NB4 (cell line): ENCODE measurements around the gene SCRN1.

Experiments
- MYC ChIP-seq: IDR thresholded peaks from 2 replicates; pipeline ENCODE4 v1.6.1; 2011; ENCODE audit warnings: low read depth, low read length
- POLR2A ChIP-seq: IDR thresholded peaks from 2 replicates; pipeline ENCODE4 v1.6.1; 2011; ENCODE audit warnings: mild to moderate bottlenecking; ENCODE audit not compliant: insufficient read length; ENCODE audit errors: extremely low read depth
- TF ChIP-seq, protein P1 (sequence below): IDR thresholded peaks from one replicate; pipeline ENCODE4 v1.5.1; 2012; ENCODE audit warnings: low read depth, low read length

DNA sequence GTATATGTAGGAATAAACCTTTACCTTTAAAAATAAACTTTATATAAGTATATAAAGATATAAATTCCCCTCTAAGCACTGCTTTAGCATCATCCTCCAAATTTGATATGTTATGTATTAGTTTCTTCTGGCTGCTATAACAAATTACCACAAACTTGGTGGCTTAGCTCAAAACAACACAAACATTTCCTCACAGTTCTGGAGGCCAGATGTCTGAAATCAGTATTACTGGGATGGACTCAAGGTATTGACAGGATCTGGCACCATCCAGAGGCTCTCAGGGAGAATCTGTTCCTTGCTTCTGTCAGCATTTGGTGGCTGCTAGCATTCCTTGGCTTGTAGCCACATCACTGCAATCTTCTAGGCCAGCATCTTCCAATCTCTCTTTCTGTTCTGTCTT lies 6.7 kb upstream of the SCRN1 start:
- TF ChIP-seq, protein P1, sequence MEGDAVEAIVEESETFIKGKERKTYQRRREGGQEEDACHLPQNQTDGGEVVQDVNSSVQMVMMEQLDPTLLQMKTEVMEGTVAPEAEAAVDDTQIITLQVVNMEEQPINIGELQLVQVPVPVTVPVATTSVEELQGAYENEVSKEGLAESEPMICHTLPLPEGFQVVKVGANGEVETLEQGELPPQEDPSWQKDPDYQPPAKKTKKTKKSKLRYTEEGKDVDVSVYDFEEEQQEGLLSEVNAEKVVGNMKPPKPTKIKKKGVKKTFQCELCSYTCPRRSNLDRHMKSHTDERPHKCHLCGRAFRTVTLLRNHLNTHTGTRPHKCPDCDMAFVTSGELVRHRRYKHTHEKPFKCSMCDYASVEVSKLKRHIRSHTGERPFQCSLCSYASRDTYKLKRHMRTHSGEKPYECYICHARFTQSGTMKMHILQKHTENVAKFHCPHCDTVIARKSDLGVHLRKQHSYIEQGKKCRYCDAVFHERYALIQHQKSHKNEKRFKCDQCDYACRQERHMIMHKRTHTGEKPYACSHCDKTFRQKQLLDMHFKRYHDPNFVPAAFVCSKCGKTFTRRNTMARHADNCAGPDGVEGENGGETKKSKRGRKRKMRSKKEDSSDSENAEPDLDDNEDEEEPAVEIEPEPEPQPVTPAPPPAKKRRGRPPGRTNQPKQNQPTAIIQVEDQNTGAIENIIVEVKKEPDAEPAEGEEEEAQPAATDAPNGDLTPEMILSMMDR = no peak
- TF ChIP-seq POLR2A = no peak
- TF ChIP-seq MYC = no peak
